GM21360 (cell line): ENCODE data around the gene KY.

Experiments
- ATAC-seq: cut with Tn5 transposase; IDR thresholded peaks from one replicate; pipeline ENCODE4 v1.9.1; 2021; ENCODE audit warnings: mild to moderate bottlenecking, moderate library complexity; ENCODE audit not compliant: unreplicated experiment

KY gene

GRCh38 chr3:134567605-134568004, 83.2 kb downstream of the KY start:
- no peak for ATAC-seq

- no peak for ATAC-seq
Measured at GRCh38 chr3:134564991-134565390, 85.8 kb downstream of the KY start.

GRCh38 chr3:134563601-134564000, 87.2 kb downstream of the KY start:
- no peak for ATAC-seq

- no peak for ATAC-seq
Measured at GRCh38 chr3:134562055-134562454, 88.8 kb downstream of the KY start.

- ATAC-seq = no peak
Measured at GRCh38 chr3:134559591-134559990, 91.2 kb downstream of the KY start.
